HG03565 (cell line): ENCODE measurements around the gene ADIPOQ.
"Not testable (repeated sequence)": the region's sequence is repeated elsewhere in the genome, so short reads cannot be mapped to it uniquely, and the experiment has no call there.

ENCODE experiments used
- ATAC-seq: cut with Tn5 transposase; IDR thresholded peaks from one replicate; pipeline ENCODE4 v1.9.1; 2021; ENCODE audit warnings: mild to moderate bottlenecking, moderate library complexity; ENCODE audit not compliant: unreplicated experiment

ADIPOQ gene

GRCh38 chr3:186870421-186871201 is 28.1 kb downstream of the ADIPOQ start:
- no peak for ATAC-seq

DNA sequence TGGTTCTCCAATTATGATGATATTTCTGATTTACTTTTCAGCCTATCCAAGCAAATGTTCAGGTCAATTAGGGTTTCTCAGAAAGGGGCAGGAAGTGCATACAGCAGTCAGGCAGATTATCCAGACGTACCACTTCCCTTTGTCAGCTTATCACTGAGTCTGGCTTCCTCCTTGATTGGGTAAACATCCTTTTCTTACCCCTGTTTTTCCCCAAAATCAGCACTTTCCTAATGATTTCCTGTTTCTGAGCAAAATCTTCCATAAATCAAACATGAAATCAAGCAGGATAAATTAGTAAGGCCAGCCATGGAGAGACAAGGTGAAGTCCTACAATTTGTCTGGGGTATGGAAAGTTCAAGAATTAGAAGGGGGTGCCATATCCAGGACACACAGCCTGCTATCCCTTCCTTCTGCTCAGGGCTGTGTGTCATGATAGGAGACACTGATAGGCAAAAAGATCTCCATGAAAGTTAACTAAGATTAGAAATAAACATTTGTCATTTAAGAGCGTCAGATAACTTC is 29.0 kb downstream of the ADIPOQ start:
- ATAC-seq: no peak

DNA sequence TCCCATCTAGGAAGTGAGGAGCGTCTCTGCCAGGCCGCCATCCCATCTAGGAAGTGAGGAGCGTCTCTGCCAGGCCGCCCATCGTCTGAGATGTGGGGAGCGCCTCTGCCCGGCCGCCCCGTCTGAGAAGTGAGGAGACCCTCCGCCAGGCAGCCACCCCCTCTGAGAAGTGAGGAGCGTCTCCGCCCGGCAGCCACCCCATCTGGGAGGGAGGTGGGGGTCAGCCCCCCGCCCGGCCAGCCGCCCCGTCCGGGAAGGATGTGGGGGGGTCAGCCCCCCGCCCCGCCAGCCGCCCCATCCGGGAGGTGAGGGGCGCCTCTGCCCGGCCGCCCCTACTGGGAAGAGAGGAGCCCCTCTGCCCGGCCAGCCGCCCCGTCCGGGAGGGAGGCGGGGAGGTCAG is 31.3 kb downstream of the ADIPOQ start:
- not testable (repeated sequence) for ATAC-seq

GRCh38 chr3:186874216-186874615 is 31.7 kb downstream of the ADIPOQ start:
- not testable (repeated sequence) for ATAC-seq

GRCh38 chr3:186874841-186875240 is 32.3 kb downstream of the ADIPOQ start:
- not testable (repeated sequence) for ATAC-seq

DNA sequence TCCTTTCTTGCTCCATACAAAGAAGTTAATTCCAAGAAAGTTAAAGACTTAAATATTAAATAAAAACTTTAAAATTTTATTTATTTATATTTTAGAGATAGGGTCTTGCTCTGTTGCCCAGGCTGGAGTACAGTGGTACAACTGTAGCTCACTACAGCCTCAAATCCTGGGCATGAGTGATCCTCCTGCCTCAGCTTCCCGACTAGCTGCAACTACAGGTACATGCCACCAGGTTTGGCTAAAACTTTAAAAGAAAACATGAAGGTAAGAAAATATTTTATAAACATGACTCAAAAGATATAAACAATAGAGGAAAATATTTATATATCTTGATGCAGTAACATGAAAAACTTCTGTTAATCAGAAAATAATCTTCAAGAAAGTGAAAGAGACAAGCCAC is 33.2 kb downstream of the ADIPOQ start:
- ATAC-seq: no peak

DNA sequence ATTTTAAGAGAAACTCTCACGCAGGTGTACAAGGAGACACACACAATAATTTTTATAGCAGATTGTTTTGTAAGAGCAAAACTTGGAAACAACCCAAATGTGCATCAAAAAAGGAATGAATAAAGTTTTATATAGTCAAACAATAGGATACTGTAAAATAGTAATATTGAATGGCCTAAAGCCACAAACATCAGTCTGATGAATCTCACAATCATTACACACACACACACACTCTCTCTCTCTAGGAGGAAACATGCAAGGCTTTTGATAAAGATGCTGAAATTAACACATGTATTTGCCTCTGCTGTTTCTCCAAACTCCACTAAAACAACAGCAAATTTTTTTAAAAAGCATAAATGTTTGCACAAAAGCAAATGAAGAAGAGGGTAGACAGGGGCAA is 37.3 kb downstream of the ADIPOQ start:
- no peak for ATAC-seq

DNA sequence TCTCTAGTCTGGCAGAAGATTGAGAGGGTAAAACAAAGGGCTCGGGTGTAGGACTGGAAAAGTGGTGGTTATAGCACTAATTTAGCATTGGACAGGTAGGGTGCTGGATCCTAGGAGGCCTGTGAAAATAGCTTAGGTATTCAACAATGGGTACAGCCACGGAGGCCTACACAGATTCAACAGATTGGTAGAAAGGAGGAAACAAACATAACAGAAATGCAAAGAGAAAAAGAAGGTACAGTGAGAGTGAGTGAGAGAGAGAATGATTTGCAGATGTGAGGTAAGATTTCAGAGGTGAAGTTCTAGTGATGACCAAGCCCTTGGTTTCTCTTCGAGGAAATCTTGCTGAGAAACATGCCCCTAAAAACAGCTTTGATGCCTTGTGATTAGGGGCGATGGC is 37.9 kb downstream of the ADIPOQ start:
- no peak for ATAC-seq

- ATAC-seq: no peak
Measured at GRCh38 chr3:186882150-186882524, 39.6 kb downstream of the ADIPOQ start.

DNA sequence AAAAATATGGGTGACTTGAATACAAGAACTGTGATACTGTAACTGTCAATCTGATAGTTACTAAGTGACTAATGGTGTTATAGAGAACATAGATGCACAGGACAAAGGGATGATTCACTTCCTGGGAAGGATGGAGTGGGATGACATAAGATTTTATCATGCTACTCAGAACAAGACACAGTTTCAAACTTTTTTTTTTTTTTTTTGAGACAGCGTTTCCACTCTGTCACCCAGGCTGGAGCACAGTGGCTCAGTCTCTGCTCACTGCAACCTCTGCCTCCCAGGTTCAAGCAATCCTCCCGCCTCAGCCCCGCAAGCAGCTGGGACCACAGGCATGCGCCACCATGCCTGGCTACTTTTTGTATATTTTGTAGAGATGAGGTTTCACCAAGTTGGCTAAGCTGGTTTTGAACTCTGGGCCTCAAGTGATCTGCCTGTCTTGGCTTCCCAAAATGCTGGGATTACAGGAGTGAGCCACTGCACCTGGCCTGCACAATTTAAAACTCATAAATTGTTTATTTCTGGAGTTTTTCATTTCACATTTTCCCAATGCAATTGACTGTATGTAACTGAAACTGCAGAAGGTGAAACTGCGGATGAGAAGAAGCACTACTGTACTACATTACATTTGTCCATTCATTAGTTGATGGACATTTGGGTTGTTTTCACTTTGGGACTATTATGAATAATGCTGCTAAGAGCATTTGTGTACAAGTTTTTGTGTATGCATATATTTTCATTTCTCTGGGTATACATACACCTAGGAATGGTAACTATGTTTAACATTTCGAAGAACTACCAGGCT is 40.6 kb downstream of the ADIPOQ start:
- ATAC-seq: no peak

DNA sequence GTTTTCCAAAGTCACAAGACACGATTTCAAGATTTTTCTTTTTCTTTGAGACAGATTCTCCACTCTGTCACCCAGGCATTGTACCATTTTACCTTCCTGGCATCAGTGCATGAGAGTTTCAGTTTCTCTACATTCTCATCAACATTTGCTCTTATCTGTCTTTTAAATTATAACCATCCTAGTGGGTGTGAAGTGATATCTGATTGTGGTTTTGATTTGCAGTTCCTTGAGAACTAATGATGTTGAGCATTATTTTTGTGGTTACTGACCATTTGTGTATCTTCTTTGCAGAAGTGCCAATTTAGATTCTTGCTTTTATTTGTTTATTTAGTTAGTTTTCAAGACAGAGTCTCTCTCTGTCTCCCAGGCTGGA is 41.2 kb downstream of the ADIPOQ start:
- ATAC-seq: no peak

DNA sequence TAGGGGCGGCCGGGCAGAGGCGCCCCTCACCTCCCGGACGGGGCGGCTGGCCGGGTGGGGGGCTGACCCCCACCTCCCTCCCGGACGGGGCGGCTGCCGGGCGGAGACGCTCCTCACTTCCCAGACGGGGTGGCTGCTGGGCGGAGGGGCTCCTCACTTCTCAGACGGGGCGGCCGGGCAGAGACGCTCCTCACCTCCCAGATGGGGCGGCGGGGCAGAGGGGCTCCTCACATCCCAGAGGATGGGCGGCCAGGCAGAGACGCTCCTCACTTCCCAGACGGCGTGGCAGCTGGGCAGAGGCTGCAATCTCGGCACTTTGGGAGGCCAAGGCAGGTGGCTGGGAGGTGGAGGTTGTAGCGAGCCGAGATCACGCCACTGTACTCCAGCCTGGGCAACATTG is 42.4 kb downstream of the ADIPOQ start:
- not testable (repeated sequence) for ATAC-seq

- no peak for ATAC-seq
Measured at GRCh38 chr3:186886202-186886981, 43.9 kb downstream of the ADIPOQ start.

DNA sequence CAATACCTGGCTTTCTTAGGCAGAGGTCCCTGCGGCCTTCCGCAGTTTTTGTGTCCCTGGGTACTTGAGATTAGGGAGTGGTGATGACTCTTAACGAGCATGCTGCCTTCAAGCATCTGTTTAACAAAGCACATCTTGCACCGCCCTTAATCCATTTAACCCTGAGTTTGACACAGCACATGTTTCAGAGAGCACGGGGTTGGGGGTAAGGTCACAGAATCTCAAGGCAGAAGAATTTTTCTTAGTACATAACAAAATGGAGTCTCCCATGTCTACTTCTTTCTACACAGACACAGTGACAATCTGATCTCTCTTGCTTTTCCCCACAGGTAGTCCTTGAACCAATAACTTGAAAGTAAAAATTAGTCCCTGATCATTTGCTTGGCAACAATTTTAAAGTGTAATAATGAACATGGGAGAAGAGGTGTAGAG is 45.0 kb downstream of the ADIPOQ start:
- not testable (repeated sequence) for ATAC-seq

DNA sequence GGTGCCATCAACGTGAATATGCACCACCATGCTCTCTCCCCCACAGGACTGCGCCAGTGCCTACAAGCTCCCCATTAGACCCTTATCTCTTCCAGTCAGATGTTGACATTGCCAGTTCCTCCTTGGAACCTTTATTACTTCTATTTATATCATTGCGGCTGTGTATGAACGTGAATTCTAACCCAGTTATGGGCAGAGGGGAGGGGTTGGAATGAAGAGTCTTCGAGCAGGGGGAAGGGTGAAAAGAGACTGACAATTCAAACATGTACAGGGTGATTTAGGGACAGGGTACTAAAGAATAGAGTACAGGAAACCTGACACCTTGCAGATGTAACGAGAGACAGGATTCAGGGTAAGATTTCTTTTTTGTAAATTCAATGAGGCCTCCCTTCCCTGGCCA is 46.1 kb downstream of the ADIPOQ start:
- no peak for ATAC-seq

GRCh38 chr3:186889698-186890097 is 47.2 kb downstream of the ADIPOQ start:
- not testable (repeated sequence) for ATAC-seq

- no peak for ATAC-seq
Measured at GRCh38 chr3:186890911-186891310, 48.4 kb downstream of the ADIPOQ start.

DNA sequence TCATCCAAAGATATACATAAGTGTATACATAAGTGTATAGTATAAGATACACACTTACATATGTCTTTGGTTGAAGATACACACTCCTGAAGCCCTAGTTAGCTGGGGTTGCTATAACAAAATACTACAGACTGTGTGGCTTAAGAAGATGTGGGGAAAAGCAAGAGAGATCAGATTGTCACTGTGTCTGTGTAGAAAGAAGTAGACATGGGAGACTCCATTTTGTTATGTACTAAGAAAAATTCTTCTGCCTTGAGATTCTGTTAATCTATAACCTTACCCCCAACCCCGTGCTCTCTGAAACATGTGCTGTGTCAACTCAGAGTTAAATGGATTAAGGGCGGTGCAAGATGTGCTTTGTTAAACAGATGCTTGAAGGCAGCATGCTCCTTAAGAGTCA is 50.6 kb downstream of the ADIPOQ start:
- ATAC-seq: not testable (repeated sequence)

DNA sequence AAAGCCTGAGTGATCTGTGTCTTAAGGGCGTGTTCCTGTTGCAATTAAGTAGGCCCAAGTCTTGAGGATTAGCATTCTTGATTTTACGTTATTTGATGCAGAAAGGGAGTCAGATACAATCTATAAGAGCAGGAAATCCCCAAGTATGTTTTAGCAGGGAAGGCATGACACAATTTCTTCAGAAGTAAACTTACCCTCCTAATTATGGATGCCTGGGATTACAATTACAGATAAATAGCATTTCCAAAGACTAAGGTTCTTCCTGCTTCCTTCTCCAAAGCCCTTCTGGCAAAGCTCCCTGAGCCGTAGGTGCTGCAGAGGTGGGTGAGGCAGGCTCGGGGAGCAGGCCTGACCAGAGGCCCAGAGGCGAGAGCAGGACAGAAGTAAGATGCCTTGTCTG is 52.9 kb downstream of the ADIPOQ start:
- ATAC-seq: no peak

DNA sequence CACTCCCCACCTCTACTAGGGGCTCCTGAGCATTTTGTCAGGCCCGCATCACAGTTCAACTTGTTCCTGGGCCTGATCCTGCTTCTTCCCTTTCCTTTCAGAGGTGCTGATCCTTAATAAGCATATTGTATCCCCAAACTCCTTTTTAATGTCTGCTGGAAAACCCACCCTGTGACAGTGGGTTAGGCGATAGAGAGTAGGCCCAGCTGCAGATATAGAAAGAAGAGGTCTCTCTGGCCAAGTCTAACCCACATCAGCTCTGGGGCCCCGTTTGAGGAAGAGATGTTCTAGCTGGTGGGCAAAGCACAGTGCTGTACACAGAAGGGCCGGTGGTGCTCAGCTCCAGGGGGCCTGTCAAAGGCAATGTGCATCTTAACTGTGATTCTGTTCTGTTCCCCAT is 53.5 kb downstream of the ADIPOQ start:
- no peak for ATAC-seq

GRCh38 chr3:186896875-186897274 is 54.4 kb downstream of the ADIPOQ start:
- no peak for ATAC-seq
